Thymus (tissue), 11 donors: ENCODE data around the gene ECI2. TPM values are rescaled to one million over a fixed set of nuclear protein-coding genes. Genes with fewer than 3 reads are reported as not detected.

ENCODE experiments used
- DNase-seq, 9 donors: peaks; one replicate each; pipeline ENCODE4 v3.0.0-alpha.2; 2013; ENCODE audit warnings: low spot score in 9 of 9, low read depth in 6 of 9, missing footprints in 1 of 9
- H3K27ac ChIP-seq, 2 donors: one replicate each; pipeline ENCODE4 v1.5.1; 2013; ENCODE audit warnings: control low read depth in 1 of 2, low read depth in 1 of 2, low read length in 1 of 2, mild to moderate bottlenecking in 1 of 2, moderate library complexity in 1 of 2
- H3K27me3 ChIP-seq, 2 donors: one replicate each; pipeline ENCODE4 v1.5.1; 2013; ENCODE audit warnings: low read length in 1 of 2; ENCODE audit not compliant: control insufficient read depth in 2 of 2, insufficient read depth in 1 of 2
- H3K36me3 ChIP-seq, 2 donors: one replicate each; pipeline ENCODE4 v1.5.1; 2013; ENCODE audit warnings: low read length in 1 of 2, mild to moderate bottlenecking in 1 of 2, moderate library complexity in 1 of 2; ENCODE audit not compliant: control insufficient read depth in 2 of 2, insufficient read depth in 2 of 2
- H3K4me1 ChIP-seq, 2 donors: one replicate each; pipeline ENCODE4 v1.5.1; 2013; ENCODE audit warnings: low read length in 2 of 2; ENCODE audit not compliant: control insufficient read depth in 2 of 2, insufficient read depth in 2 of 2
- H3K4me3 ChIP-seq, 2 donors: one replicate each; pipeline ENCODE4 v1.5.1; 2013; ENCODE audit warnings: low read length in 2 of 2, control low read depth in 1 of 2, mild to moderate bottlenecking in 1 of 2
- H3K9me3 ChIP-seq, 2 donors: one replicate each; pipeline ENCODE4 v1.5.1; 2013; ENCODE audit warnings: low read length in 1 of 2, mild to moderate bottlenecking in 1 of 2; ENCODE audit not compliant: control insufficient read depth in 2 of 2, insufficient read depth in 1 of 2
- WGBS: extraction: QIAGEN DNeasy Blood & Tissue Kit; methylation state at CpG from one replicate; pipeline ENCODE4 v1.1.7; 2013; 5-methylcytosine and 5-hydroxymethylcytosine counted together
- polyA plus RNA-seq: library from polyadenylated mRNA; stranded (reverse); fragments of 200-250 nt; gene quantifications from one replicate; pipeline ENCODE4 v1.2.3, GENCODE V29; 2013
- total RNA-seq: library from RNA; stranded (reverse); fragments of 120-200 nt; gene quantifications from one replicate; pipeline ENCODE4 v1.2.4, GENCODE V29; 2013
- donor health status: healthy.

ECI2 gene
- total and polyA plus RNA-seq, 2 donors = 45.0 to 55.0 TPM

- DNase-seq = no peak
- WGBS = 61% methylated on average over 91 of the region's 91 CpGs
- Histone ChIP-seq H3K27me3 (peaks cover 0 to 6% of the 10 kb centered on the region in 2 donors), H3K27ac (no peak within 1 kb of the TSS), H3K36me3 (no peaks in the 10 kb centered on the region), H3K4me3 (no peak within 1 kb of the TSS), H3K4me1 (no peaks in the 10 kb centered on the region), H3K9me3 (no peaks in the 10 kb centered on the region)
These were observed 56.5 kb downstream of the ECI2 start, which contains the start of gene FAM217A for GRCh38 chr6:4078691-4079471. Gene FAM217A, minus strand, starts transcription at chr6:4079137. Its CDS starts 1,723 bp downstream, at chr6:4077414.

- no peak for DNase-seq
- WGBS = 97% methylated on average over 6 of the region's 6 CpGs
These were observed 60.7 kb downstream of the ECI2 start for GRCh38 chr6:4074478-4075235.

GRCh38 chr6:4071330-4071729 is 64.0 kb downstream of the ECI2 start:
- Histone ChIP-seq H3K36me3 (no peaks in the 10 kb centered on the region), H3K27ac (no peak overlapping the region), H3K4me3 (no peak overlapping the region), H3K9me3 (no peaks in the 10 kb centered on the region), H3K27me3 (no peaks in the 10 kb centered on the region), H3K4me1 (no peaks in the 10 kb centered on the region)
- no peak for DNase-seq
- 89% methylated on average over 4 of the region's 4 CpGs for WGBS

More at GRCh38 chr6:4074478-4075235, 60.7 kb downstream of the ECI2 start:
- Histone ChIP-seq H3K27ac (no peak overlapping the region), H3K9me3 (no peaks in the 10 kb centered on the region), H3K4me3 (no peak overlapping the region), H3K36me3 (no peaks in the 10 kb centered on the region), H3K27me3 (peaks cover 0 to 6% of the 10 kb centered on the region in 2 donors), H3K4me1 (no peaks in the 10 kb centered on the region)

GRCh38 chr6:4069199-4069598 is 66.2 kb downstream of the ECI2 start:
- Histone ChIP-seq H3K4me1 (no peaks in the 10 kb centered on the region), H3K36me3 (peaks cover 0 to 14% of the 10 kb centered on the region in 2 donors), H3K4me3 (no peak overlapping the region), H3K27me3 (no peaks in the 10 kb centered on the region), H3K27ac (no peak overlapping the region), H3K9me3 (no peaks in the 10 kb centered on the region)
- 91% methylated on average over 6 of the region's 6 CpGs for WGBS
- no peak for DNase-seq

GRCh38 chr6:4067673-4068072 is 67.7 kb downstream of the ECI2 start:
- no peaks in the 10 kb centered on the region for H3K4me1 ChIP-seq
- no peak for DNase-seq
- WGBS = 96% methylated on average over 1 of the region's 1 CpG
- H3K9me3 ChIP-seq = no peaks in the 10 kb centered on the region
- no peak overlapping the region for H3K4me3 ChIP-seq
- no peaks in the 10 kb centered on the region for H3K27me3 ChIP-seq
- no peak overlapping the region for H3K27ac ChIP-seq
- peaks cover 0 to 26% of the 10 kb centered on the region in 2 donors for H3K36me3 ChIP-seq

- Histone ChIP-seq H3K27me3 (no peaks in the 10 kb centered on the region), H3K36me3 (peaks cover 0 to 39% of the 10 kb centered on the region in 2 donors), H3K4me3 (no peak overlapping the region), H3K4me1 (no peaks in the 10 kb centered on the region), H3K27ac (no peak overlapping the region), H3K9me3 (no peaks in the 10 kb centered on the region)
- 89% methylated on average over 7 of the region's 7 CpGs for WGBS
- no peak for DNase-seq
These were observed 69.2 kb downstream of the ECI2 start for GRCh38 chr6:4066029-4066755.

Other genes starting within 250 kb of the ECI2 start
- under 0.01 TPM for gene FAM217A, start 56.4 kb downstream of the ECI2 start, total RNA-seq
- 0.05 TPM for gene FAM217A, start 56.4 kb downstream of the ECI2 start, polyA plus RNA-seq